ENCODE results near the gene PROM2.

Gene PROM2

GRCh38 chr2:95329891-95330793 lies 55.9 kb downstream of the PROM2 start:
- peak; percentile 12 for TF ChIP-seq CTCF (IDR thresholded peaks at IDR 0.05; ENCODE audit: low read depth, low read length, missing control alignments)

GRCh38 chr2:95330794-95331338 lies 56.6 kb downstream of the PROM2 start:
- TF ChIP-seq CTCF (IDR thresholded peaks at IDR 0.05; ENCODE audit: low read depth, low read length, missing control alignments): no peak
- in situ Hi-C loops (cut with HindIII; ENCODE audit: low pct_ligation_motif_present, low sequenced_read_pairs): no loop called here

More at GRCh38 chr2:95329891-95330793, 55.9 kb downstream of the PROM2 start:
- Histone ChIP-seq H3K27ac (no peak overlapping the region), H3K4me3 (ENCODE audit: low read depth, low read length) (no peak overlapping the region), H3K36me3 (replicated peaks) (no peaks in the 10 kb centered on the region), H3K27me3 (replicated peaks) (no peaks in the 10 kb centered on the region)
- in situ Hi-C loops (cut with HindIII; ENCODE audit: low pct_ligation_motif_present, low sequenced_read_pairs): no loop called here
- DNase-seq: no peak

GRCh38 chr2:95331606-95332005 lies 57.4 kb downstream of the PROM2 start:
- no peak for DNase-seq
- H3K4me3 ChIP-seq (ENCODE audit: low read depth, low read length): no peak overlapping the region
- H3K36me3 ChIP-seq (replicated peaks): no peaks in the 10 kb centered on the region
- in situ Hi-C loops (cut with HindIII; ENCODE audit: low pct_ligation_motif_present, low sequenced_read_pairs): no loop called here
- H3K27me3 ChIP-seq (replicated peaks): no peaks in the 10 kb centered on the region
- no peak for TF ChIP-seq CTCF (IDR thresholded peaks at IDR 0.05; ENCODE audit: low read depth, low read length, missing control alignments)
- no peak overlapping the region for H3K27ac ChIP-seq

More at GRCh38 chr2:95330794-95331338, 56.6 kb downstream of the PROM2 start:
- Histone ChIP-seq H3K4me3 (ENCODE audit: low read depth, low read length) (no peak overlapping the region), H3K27me3 (replicated peaks) (no peaks in the 10 kb centered on the region), H3K27ac (no peak overlapping the region), H3K36me3 (replicated peaks) (no peaks in the 10 kb centered on the region)
- no peak for DNase-seq

- no peak for DNase-seq
- TF ChIP-seq CTCF (IDR thresholded peaks at IDR 0.05; ENCODE audit: low read depth, low read length, missing control alignments): no peak
- in situ Hi-C loops (cut with HindIII; ENCODE audit: low pct_ligation_motif_present, low sequenced_read_pairs): no loop called here
- no peak overlapping the region for H3K27ac ChIP-seq
- H3K4me3 ChIP-seq (ENCODE audit: low read depth, low read length): no peak overlapping the region
- H3K36me3 ChIP-seq (replicated peaks): no peaks in the 10 kb centered on the region
- no peaks in the 10 kb centered on the region for H3K27me3 ChIP-seq (replicated peaks)
These were observed 57.8 kb downstream of the PROM2 start for GRCh38 chr2:95332036-95332435.

GRCh38 chr2:95333056-95333455 lies 58.8 kb downstream of the PROM2 start:
- H3K36me3 ChIP-seq (replicated peaks): no peaks in the 10 kb centered on the region
- in situ Hi-C loops (cut with HindIII; ENCODE audit: low pct_ligation_motif_present, low sequenced_read_pairs): no loop called here
- no peak overlapping the region for H3K27ac ChIP-seq
- H3K27me3 ChIP-seq (replicated peaks): no peaks in the 10 kb centered on the region
- no peak for DNase-seq
- no peak for TF ChIP-seq CTCF (IDR thresholded peaks at IDR 0.05; ENCODE audit: low read depth, low read length, missing control alignments)
- no peak overlapping the region for H3K4me3 ChIP-seq (ENCODE audit: low read depth, low read length)
